Neural crest cell (in vitro differentiated cells): ENCODE measurements around the gene MRPL45. TPM values are rescaled to one million over a fixed set of nuclear protein-coding genes. Genes with fewer than 3 reads are reported as not detected.

ENCODE experiments used
- DNase-seq: peaks from one replicate; pipeline ENCODE4 v3.0.0; 2021; ENCODE audit warnings: low read depth, mixed read lengths, low spot score
- H3K27ac Mint-ChIP-seq: one replicate; pipeline ENCODE4 v1.8.0; 2021; ENCODE audit warnings: mild to moderate bottlenecking, mixed read lengths; ENCODE audit not compliant: unreplicated experiment
- H3K27me3 Mint-ChIP-seq: 2 replicates; pipeline ENCODE4 v1.8.0; 2021; ENCODE audit warnings: low read depth, mild to moderate bottlenecking, mixed read lengths
- H3K36me3 Mint-ChIP-seq: 2 replicates; pipeline ENCODE4 v1.8.0; 2021; ENCODE audit warnings: low read depth, mild to moderate bottlenecking, mixed read lengths
- H3K4me1 Mint-ChIP-seq: 2 replicates; pipeline ENCODE4 v1.8.0; 2021; ENCODE audit warnings: mixed read lengths
- H3K4me3 Mint-ChIP-seq: one replicate; pipeline ENCODE4 v1.8.0; 2021; ENCODE audit warnings: mild to moderate bottlenecking, mixed read lengths
- H3K9me3 Mint-ChIP-seq: 2 replicates; pipeline ENCODE4 v1.8.0; 2021; ENCODE audit warnings: mixed read lengths
- CTCF ChIP-seq: fragments of 200-600 bp; sonication (generic); conservative IDR thresholded peaks from 2 replicates; pipeline ENCODE4 v1.5.0; 2021; ENCODE audit warnings: antibody characterized with exemption, mild to moderate bottlenecking
- total RNA-seq: library from RNA; stranded (reverse); gene quantifications from 2 replicates; pipeline ENCODE4 v1.2.1, GENCODE V29; 2021

Gene MRPL45
- total RNA-seq, 1 donor from 2014 or later: 47.5 TPM

- Mint-ChIP-seq H3K4me1 (peaks cover 4% of the 10 kb centered on the region), H3K4me3 (no peak overlapping the region), H3K9me3 (no peaks in the 10 kb centered on the region), H3K27me3 (no peaks in the 10 kb centered on the region), H3K36me3 (peaks cover 5% of the 10 kb centered on the region), H3K27ac (peak overlapping the region; percentile 36)
- no peak for DNase-seq
- no peak for TF ChIP-seq CTCF
Measured at GRCh38 chr17:38364741-38365140, 67.8 kb downstream of the MRPL45 start.

GRCh38 chr17:38369124-38369886 is 72.3 kb downstream of the MRPL45 start:
- Mint-ChIP-seq H3K36me3 (peaks cover 15% of the 10 kb centered on the region), H3K27me3 (no peaks in the 10 kb centered on the region), H3K9me3 (no peaks in the 10 kb centered on the region), H3K4me1 (no peaks in the 10 kb centered on the region), H3K27ac (no peak overlapping the region), H3K4me3 (no peak overlapping the region)
- TF ChIP-seq CTCF: no peak
- DNase-seq: no peak

Other genes starting within 250 kb of the MRPL45 start
- not detected in 2 replicates for gene TBC1D3C, start 228.5 kb upstream of the MRPL45 start, total RNA-seq
- not detected in 2 replicates for gene TBC1D3E, start 169.2 kb upstream of the MRPL45 start, total RNA-seq
- gene TBC1D3, start 104.6 kb upstream of the MRPL45 start, total RNA-seq: not detected in 2 replicates
- 0.07 and 0.20 TPM in 2 replicates for gene GPR179, start 46.8 kb downstream of the MRPL45 start, total RNA-seq
- gene SOCS7, start 54.7 kb downstream of the MRPL45 start, total RNA-seq: 35.3 and 37.9 TPM in 2 replicates
- gene ARHGAP23, start 131.3 kb downstream of the MRPL45 start, total RNA-seq: 25.7 and 30.0 TPM in 2 replicates